22Rv1 (cell line): ENCODE measurements around the gene MR1.

Experiments used
- CTCF ChIP-seq: fragments of 450-650 bp; IDR thresholded peaks from 2 replicates; pipeline ENCODE4 v1.5.1; 2017; ENCODE audit warnings: mild to moderate bottlenecking
- ZFX ChIP-seq: fragments of 450-650 bp; IDR thresholded peaks from 2 replicates; pipeline ENCODE4 v1.6.1; 2017; ENCODE audit warnings: antibody characterized with exemption, borderline replicate concordance

GRCh38 chr1:181079920-181080319 is 46.1 kb downstream of the MR1 start:
- no peak for TF ChIP-seq CTCF
- TF ChIP-seq ZFX: no peak
